ENCODE measurements around the gene JARID2.
"Not testable (repeated sequence)": the region's sequence is repeated elsewhere in the genome, so short reads cannot be mapped to it uniquely, and the experiment has no call there.

The JARID2 gene

GRCh38 chr6:15405129-15406068 lies 159.5 kb downstream of the JARID2 start:
- DNase-seq = no peak

GRCh38 chr6:15406452-15406851 lies 160.6 kb downstream of the JARID2 start:
- no peak for DNase-seq

GRCh38 chr6:15408008-15408407 lies 162.1 kb downstream of the JARID2 start:
- DNase-seq = no peak

- no peak for DNase-seq
These were observed 162.9 kb downstream of the JARID2 start for GRCh38 chr6:15408758-15409157.

- no peak for DNase-seq
These were observed 163.6 kb downstream of the JARID2 start for GRCh38 chr6:15409301-15410125.

- no peak for DNase-seq
These were observed 164.2 kb downstream of the JARID2 start for GRCh38 chr6:15410126-15410391.

GRCh38 chr6:15410752-15411151 lies 164.9 kb downstream of the JARID2 start:
- no peak for DNase-seq

- no peak for DNase-seq
These were observed 165.9 kb downstream of the JARID2 start for GRCh38 chr6:15411766-15412165.

GRCh38 chr6:15412767-15413166 lies 166.9 kb downstream of the JARID2 start:
- no peak for DNase-seq

- peak; percentile 58 for DNase-seq
These were observed 167.8 kb downstream of the JARID2 start for GRCh38 chr6:15413466-15414234.

GRCh38 chr6:15414235-15414612 lies 168.4 kb downstream of the JARID2 start:
- no peak for DNase-seq

- DNase-seq = not testable (repeated sequence)
These were observed 169.8 kb downstream of the JARID2 start for GRCh38 chr6:15415622-15416021.

GRCh38 chr6:15416932-15417509 lies 171.2 kb downstream of the JARID2 start:
- DNase-seq = no peak

- peak; percentile 51 for DNase-seq
These were observed 171.9 kb downstream of the JARID2 start for GRCh38 chr6:15417811-15418210.

GRCh38 chr6:15419493-15419892 lies 173.6 kb downstream of the JARID2 start:
- no peak for DNase-seq

- no peak for DNase-seq
These were observed 175.1 kb downstream of the JARID2 start for GRCh38 chr6:15420959-15421438.

- no peak for DNase-seq
These were observed 176.3 kb downstream of the JARID2 start for GRCh38 chr6:15421945-15422733.

GRCh38 chr6:15423286-15423993 lies 177.6 kb downstream of the JARID2 start:
- DNase-seq = no peak

GRCh38 chr6:15425947-15426346 lies 180.1 kb downstream of the JARID2 start:
- no peak for DNase-seq

- DNase-seq = no peak
These were observed 180.5 kb downstream of the JARID2 start for GRCh38 chr6:15426395-15426794.

- DNase-seq = no peak
These were observed 181.0 kb downstream of the JARID2 start for GRCh38 chr6:15426901-15427300.

Data from fibroblast of skin of scalp (primary cell).